SH-SY5Y (cell line): Measurements from ENCODE around the gene ROBO1.

Experiments
- GATA2 ChIP-seq: IDR thresholded peaks from 2 replicates; pipeline ENCODE4 v1.6.1; 2011; ENCODE audit warnings: mild to moderate bottlenecking, low read depth, low read length
- GATA3 ChIP-seq: IDR thresholded peaks from 2 replicates; pipeline ENCODE4 v1.6.1; 2011; ENCODE audit warnings: low read depth, mild to moderate bottlenecking, low read length, moderate library complexity

DNA sequence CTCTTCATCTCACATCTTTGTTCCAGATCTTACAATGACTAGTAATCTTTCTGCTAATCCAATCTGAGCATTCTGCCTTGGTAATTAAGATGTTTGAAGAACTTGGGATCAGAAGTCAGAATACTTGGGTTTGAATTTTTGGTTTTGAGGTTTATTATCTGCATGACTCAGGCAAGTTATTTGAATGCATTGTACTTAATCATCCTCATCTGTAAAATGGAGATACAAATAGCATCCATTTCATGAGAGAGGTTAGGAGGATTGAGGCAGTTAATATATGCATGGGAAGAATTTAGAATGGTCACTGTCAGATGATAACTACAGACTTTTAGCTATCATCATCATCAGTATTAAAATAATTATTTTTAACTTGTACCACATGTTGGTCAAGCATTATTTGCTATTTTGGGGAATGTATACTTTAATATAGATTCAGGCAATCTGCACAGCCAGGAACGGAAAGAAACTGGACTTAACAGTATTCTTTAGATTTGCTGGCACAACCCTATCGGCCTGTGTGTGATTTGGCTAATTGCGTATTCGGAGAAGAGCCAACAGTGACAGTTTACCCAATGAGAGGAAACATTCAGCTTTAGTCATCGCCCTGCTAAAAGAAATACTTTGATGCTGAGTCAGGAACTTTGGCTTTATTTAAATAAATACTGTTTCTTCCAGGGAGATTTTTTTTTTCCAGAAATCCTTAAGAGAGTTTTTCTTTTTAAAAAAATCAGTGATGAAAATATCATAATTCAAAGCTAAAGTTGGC lies 600.0 kb downstream of the ROBO1 start:
- TF ChIP-seq GATA3 (no peak), GATA2 (no peak)
